Mammary epithelial cell (primary cell): ENCODE results near the gene COL4A1.

Experiments
- CTCF ChIP-seq, 2 donors: IDR thresholded peaks in 1 of 2; conservative IDR thresholded peaks in 1 of 2; 2 replicates each; pipeline ENCODE4 v1.5.1; 2011 to 2012; ENCODE audit warnings: inconsistent platforms in 2 of 2, low read length in 2 of 2, mild to moderate bottlenecking in 2 of 2, control low read depth in 1 of 2, low read depth in 1 of 2; ENCODE audit not compliant: insufficient read depth in 1 of 2; ENCODE audit errors: extremely low read depth in 1 of 2
- EZH2 ChIP-seq: IDR thresholded peaks from 2 replicates; pipeline ENCODE4 v1.6.1; 2012; ENCODE audit warnings: low read length, inconsistent platforms, borderline replicate concordance

GRCh38 chr13:110338441-110339101, 31.6 kb upstream of the COL4A1 start:
- no peak for TF ChIP-seq CTCF (conservative IDR thresholded peaks at IDR 0.05 in 1 of 2, IDR thresholded peaks at IDR 0.05 in 1 of 2; ENCODE audit: extremely low read depth in 1 of 2, insufficient read depth in 1 of 2, low read depth in 1 of 2, low read length in 2 of 2)
- no peak for TF ChIP-seq EZH2
